BJ (cell line): Measurements from ENCODE around the gene TSPAN15. TPM values are rescaled to one million over a fixed set of nuclear protein-coding genes. Genes with fewer than 3 reads are reported as not detected.

Source experiments
- CTCF ChIA-PET: fragments of 350-600 bp; formaldehyde crosslinking; extraction: SDS; loops from one replicate; lab custom pipeline; 2021; ENCODE audit warnings: antibody characterized with exemption, inconsistent platforms; lab: Yijun Ruan, JAX
- POLR2A ChIA-PET: fragments of 300-600 bp; sonication (Branson Sonifier 250); formaldehyde crosslinking; extraction: SDS; loops from one replicate; lab custom pipeline; 2021; ENCODE audit warnings: antibody characterized with exemption; lab: Charles Lee
- DNase-seq: peaks from one replicate; pipeline ENCODE4 v3.0.0-alpha.2; 2011; ENCODE audit warnings: low read depth
- H3K27me3 ChIP-seq: 2 replicates; pipeline ENCODE4 v1.6.0; 2011; ENCODE audit warnings: low read length; ENCODE audit not compliant: control insufficient read depth, insufficient read depth
- H3K36me3 ChIP-seq: 2 replicates; pipeline ENCODE4 v1.5.1; 2011; ENCODE audit warnings: low read length; ENCODE audit not compliant: control insufficient read depth, insufficient read depth
- H3K4me3 ChIP-seq: 2 replicates; pipeline ENCODE4 v1.5.1; 2011; ENCODE audit warnings: low read depth, mild to moderate bottlenecking, control low read depth, low read length
- CTCF ChIP-seq: IDR thresholded peaks from 2 replicates; pipeline ENCODE4 v1.5.1; 2011; ENCODE audit warnings: low read depth, mild to moderate bottlenecking, control low read depth, inconsistent platforms, low read length, moderate library complexity; ENCODE audit not compliant: insufficient read depth
- polyA plus RNA-seq: library from polyadenylated mRNA; depleted of rRNA; stranded (reverse); fragments of >200 nt; gene quantifications from 2 replicates; pipeline ENCODE4 v1.2.3, GENCODE V29; 2011

TSPAN15 gene
- polyA plus RNA-seq, 1 experiment, result 0.94 TPM

- DNase-seq, result no peak
- H3K36me3 ChIP-seq, result no peaks in the 10 kb centered on the region
- ChIA-PET POLR2A (no interaction called here), CTCF (interaction anchor here (0.8 to 1.6 kb wide), 2 partner anchors 12 to 50 kb away, joined by 3 to 6 read pairs; no protein-coding TSS in a partner anchor)
- no peak for TF ChIP-seq CTCF
- H3K27me3 ChIP-seq, result no peaks in the 10 kb centered on the region
- no peak overlapping the region for H3K4me3 ChIP-seq
Measured at GRCh38 chr10:69464801-69465401, 13.6 kb downstream of the TSPAN15 start.

GRCh38 chr10:69465457-69466157 is 14.3 kb downstream of the TSPAN15 start:
- POLR2A ChIA-PET, result no interaction called here
- DNase-seq, result no peak

GRCh38 chr10:69466158-69466490 is 14.9 kb downstream of the TSPAN15 start:
- CTCF ChIA-PET, result interaction anchor here (0.8 to 2.2 kb wide), 4 partner anchors 11 to 49 kb away, joined by 3 to 6 read pairs (median 4); no protein-coding TSS in a partner anchor
- TF ChIP-seq CTCF, result no peak
- H3K36me3 ChIP-seq, result no peaks in the 10 kb centered on the region
- peaks cover 2% of the 10 kb centered on the region; the same call in 1 of the 2 replicates for H3K27me3 ChIP-seq
- POLR2A ChIA-PET, result no interaction called here
- H3K4me3 ChIP-seq, result no peak overlapping the region
- DNase-seq, result no peak

More at GRCh38 chr10:69465457-69466157, 14.3 kb downstream of the TSPAN15 start:
- no peak for TF ChIP-seq CTCF
- H3K36me3 ChIP-seq, result no peaks in the 10 kb centered on the region
- H3K4me3 ChIP-seq, result no peak overlapping the region
- H3K27me3 ChIP-seq, result peaks cover under 1% of the 10 kb centered on the region; the same call in 1 of the 2 replicates
- CTCF ChIA-PET, result interaction anchor here (0.8 to 2.2 kb wide), 4 partner anchors 11 to 50 kb away, joined by 3 to 6 read pairs (median 4); no protein-coding TSS in a partner anchor

- Histone ChIP-seq H3K27me3 (peaks cover 2% of the 10 kb centered on the region; the same call in 1 of the 2 replicates), H3K4me3 (no peak overlapping the region), H3K36me3 (no peaks in the 10 kb centered on the region)
- DNase-seq, result no peak
- no peak for TF ChIP-seq CTCF
- POLR2A ChIA-PET, result no interaction called here
- CTCF ChIA-PET, result interaction anchor here (0.7 to 2.2 kb wide), 3 partner anchors 16 to 234 kb away, joined by 3 to 6 read pairs (median 4); no protein-coding TSS in a partner anchor
Measured at GRCh38 chr10:69466689-69467088, 15.4 kb downstream of the TSPAN15 start.
